C4-2B (cell line): ENCODE measurements around the gene COL4A4.

Experiments
- ZFX ChIP-seq: fragments of 450-650 bp; IDR thresholded peaks from 2 replicates; pipeline ENCODE4 v1.6.1; 2017
- TF ChIP-seq, protein P1 (sequence below): fragments of 450-650 bp; conservative IDR thresholded peaks from 2 replicates; pipeline ENCODE4 v1.5.1; 2017; ENCODE audit warnings: mild to moderate bottlenecking

DNA sequence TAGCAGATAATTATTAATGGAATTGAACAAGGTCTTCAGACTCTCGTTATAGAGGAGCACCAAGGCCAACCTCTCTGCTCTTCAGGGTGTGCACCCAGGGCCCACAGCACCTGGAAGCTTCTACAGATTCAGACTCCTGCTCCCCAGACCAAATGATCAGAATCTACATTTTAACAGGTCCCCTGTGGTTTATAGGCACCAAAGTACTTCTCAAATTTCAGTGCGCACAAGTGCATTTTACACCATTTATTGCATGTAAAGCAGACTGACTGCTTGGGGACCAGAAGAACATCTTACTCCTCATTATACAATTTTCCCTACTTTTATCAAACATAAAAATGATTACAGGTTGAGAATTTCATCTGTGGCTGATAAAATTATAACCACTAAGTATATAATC, 163.9 kb downstream of the COL4A4 start:
- TF ChIP-seq, protein P1, sequence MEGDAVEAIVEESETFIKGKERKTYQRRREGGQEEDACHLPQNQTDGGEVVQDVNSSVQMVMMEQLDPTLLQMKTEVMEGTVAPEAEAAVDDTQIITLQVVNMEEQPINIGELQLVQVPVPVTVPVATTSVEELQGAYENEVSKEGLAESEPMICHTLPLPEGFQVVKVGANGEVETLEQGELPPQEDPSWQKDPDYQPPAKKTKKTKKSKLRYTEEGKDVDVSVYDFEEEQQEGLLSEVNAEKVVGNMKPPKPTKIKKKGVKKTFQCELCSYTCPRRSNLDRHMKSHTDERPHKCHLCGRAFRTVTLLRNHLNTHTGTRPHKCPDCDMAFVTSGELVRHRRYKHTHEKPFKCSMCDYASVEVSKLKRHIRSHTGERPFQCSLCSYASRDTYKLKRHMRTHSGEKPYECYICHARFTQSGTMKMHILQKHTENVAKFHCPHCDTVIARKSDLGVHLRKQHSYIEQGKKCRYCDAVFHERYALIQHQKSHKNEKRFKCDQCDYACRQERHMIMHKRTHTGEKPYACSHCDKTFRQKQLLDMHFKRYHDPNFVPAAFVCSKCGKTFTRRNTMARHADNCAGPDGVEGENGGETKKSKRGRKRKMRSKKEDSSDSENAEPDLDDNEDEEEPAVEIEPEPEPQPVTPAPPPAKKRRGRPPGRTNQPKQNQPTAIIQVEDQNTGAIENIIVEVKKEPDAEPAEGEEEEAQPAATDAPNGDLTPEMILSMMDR = no peak
- no peak for TF ChIP-seq ZFX
